Nephron progenitor cell (in vitro differentiated cells): ENCODE data around the gene GINS2.
A peak's percentile ranks its signal among the peaks of the same experiment; 100 is the strongest.

Source experiments
- DNase-seq: peaks from one replicate; pipeline ENCODE4 v3.0.0; 2021
- H3K27ac Mint-ChIP-seq: 2 replicates; pipeline ENCODE4 v1.8.0; 2021; ENCODE audit warnings: mild to moderate bottlenecking, moderate library complexity, mixed read lengths
- H3K27me3 Mint-ChIP-seq: 2 replicates; pipeline ENCODE4 v1.8.0; 2021; ENCODE audit warnings: mild to moderate bottlenecking, low read depth, mixed read lengths; ENCODE audit not compliant: poor library complexity
- H3K36me3 Mint-ChIP-seq: 2 replicates; pipeline ENCODE4 v1.8.0; 2021; ENCODE audit warnings: low read depth, mixed read lengths
- H3K4me1 Mint-ChIP-seq: 2 replicates; pipeline ENCODE4 v1.8.0; 2021; ENCODE audit warnings: mixed read lengths
- H3K4me3 Mint-ChIP-seq: 2 replicates; pipeline ENCODE4 v1.8.0; 2021; ENCODE audit warnings: mild to moderate bottlenecking, moderate library complexity, mixed read lengths
- H3K9me3 Mint-ChIP-seq: 2 replicates; pipeline ENCODE4 v1.8.0; 2021; ENCODE audit warnings: mild to moderate bottlenecking, moderate library complexity, mixed read lengths
- CTCF ChIP-seq: fragments of 200-600 bp; sonication (generic); IDR thresholded peaks from 2 replicates; pipeline ENCODE4 v1.5.0; 2021; ENCODE audit warnings: antibody characterized with exemption

The GINS2 gene

GRCh38 chr16:85718682-85719081 is 29.9 kb upstream of the GINS2 start:
- H3K9me3 Mint-ChIP-seq, result no peaks in the 10 kb centered on the region

GRCh38 chr16:85718153-85718477 is 29.4 kb upstream of the GINS2 start:
- H3K36me3 Mint-ChIP-seq, result no peaks in the 10 kb centered on the region
- no peak for DNase-seq
- H3K27ac Mint-ChIP-seq, result no peak overlapping the region
- H3K4me1 Mint-ChIP-seq, result peaks cover 27% of the 10 kb centered on the region
- no peak for TF ChIP-seq CTCF
- peaks cover 65% of the 10 kb centered on the region for H3K27me3 Mint-ChIP-seq
- H3K4me3 Mint-ChIP-seq, result no peak overlapping the region
- H3K9me3 Mint-ChIP-seq, result no peaks in the 10 kb centered on the region

More at GRCh38 chr16:85718682-85719081, 29.9 kb upstream of the GINS2 start:
- no peak overlapping the region for H3K4me3 Mint-ChIP-seq
- H3K27ac Mint-ChIP-seq, result no peak overlapping the region
- peaks cover 22% of the 10 kb centered on the region for H3K4me1 Mint-ChIP-seq
- H3K27me3 Mint-ChIP-seq, result peaks cover 65% of the 10 kb centered on the region
- DNase-seq, result peak; percentile 55
- peak; percentile 55 for TF ChIP-seq CTCF
- no peaks in the 10 kb centered on the region for H3K36me3 Mint-ChIP-seq

- no peak overlapping the region for H3K4me3 Mint-ChIP-seq
- TF ChIP-seq CTCF, result peak; percentile 69
- no peaks in the 10 kb centered on the region for H3K36me3 Mint-ChIP-seq
- H3K27me3 Mint-ChIP-seq, result peaks cover 65% of the 10 kb centered on the region
- DNase-seq, result peak; percentile 74
- peaks cover 3% of the 10 kb centered on the region for H3K9me3 Mint-ChIP-seq
- peaks cover 30% of the 10 kb centered on the region for H3K4me1 Mint-ChIP-seq
- no peak overlapping the region for H3K27ac Mint-ChIP-seq
These were observed 28.8 kb upstream of the GINS2 start for GRCh38 chr16:85717393-85718152.

- no peak overlapping the region for H3K4me3 Mint-ChIP-seq
- no peak overlapping the region for H3K27ac Mint-ChIP-seq
- H3K27me3 Mint-ChIP-seq, result peaks cover 62% of the 10 kb centered on the region
- no peak for TF ChIP-seq CTCF
- H3K4me1 Mint-ChIP-seq, result peaks cover 30% of the 10 kb centered on the region
- DNase-seq, result no peak
- H3K36me3 Mint-ChIP-seq, result no peaks in the 10 kb centered on the region
- peaks cover 8% of the 10 kb centered on the region for H3K9me3 Mint-ChIP-seq
These were observed 27.9 kb upstream of the GINS2 start for GRCh38 chr16:85716680-85717038.

GRCh38 chr16:85716022-85716679 is 27.4 kb upstream of the GINS2 start:
- TF ChIP-seq CTCF, result no peak
- H3K9me3 Mint-ChIP-seq, result peaks cover 8% of the 10 kb centered on the region
- peaks cover 30% of the 10 kb centered on the region for H3K4me1 Mint-ChIP-seq
- H3K27ac Mint-ChIP-seq, result no peak overlapping the region
- no peak for DNase-seq
- H3K36me3 Mint-ChIP-seq, result no peaks in the 10 kb centered on the region
- H3K4me3 Mint-ChIP-seq, result no peak overlapping the region
- peaks cover 62% of the 10 kb centered on the region for H3K27me3 Mint-ChIP-seq
